Stimulated activated naive CD4-positive, alpha-beta T cell treated with Interleukin-2 at 50 U/mL for 16 hours (primary cell): ENCODE results near the gene ITGA3.
"Not testable (repeated sequence)": the region's sequence is repeated elsewhere in the genome, so short reads cannot be mapped to it uniquely, and the experiment has no call there.

Experiments
- DNase-seq: peaks from one replicate; lab custom pipeline; 2025; lab: John Stamatoyannopoulos, UW

ITGA3 gene

DNA sequence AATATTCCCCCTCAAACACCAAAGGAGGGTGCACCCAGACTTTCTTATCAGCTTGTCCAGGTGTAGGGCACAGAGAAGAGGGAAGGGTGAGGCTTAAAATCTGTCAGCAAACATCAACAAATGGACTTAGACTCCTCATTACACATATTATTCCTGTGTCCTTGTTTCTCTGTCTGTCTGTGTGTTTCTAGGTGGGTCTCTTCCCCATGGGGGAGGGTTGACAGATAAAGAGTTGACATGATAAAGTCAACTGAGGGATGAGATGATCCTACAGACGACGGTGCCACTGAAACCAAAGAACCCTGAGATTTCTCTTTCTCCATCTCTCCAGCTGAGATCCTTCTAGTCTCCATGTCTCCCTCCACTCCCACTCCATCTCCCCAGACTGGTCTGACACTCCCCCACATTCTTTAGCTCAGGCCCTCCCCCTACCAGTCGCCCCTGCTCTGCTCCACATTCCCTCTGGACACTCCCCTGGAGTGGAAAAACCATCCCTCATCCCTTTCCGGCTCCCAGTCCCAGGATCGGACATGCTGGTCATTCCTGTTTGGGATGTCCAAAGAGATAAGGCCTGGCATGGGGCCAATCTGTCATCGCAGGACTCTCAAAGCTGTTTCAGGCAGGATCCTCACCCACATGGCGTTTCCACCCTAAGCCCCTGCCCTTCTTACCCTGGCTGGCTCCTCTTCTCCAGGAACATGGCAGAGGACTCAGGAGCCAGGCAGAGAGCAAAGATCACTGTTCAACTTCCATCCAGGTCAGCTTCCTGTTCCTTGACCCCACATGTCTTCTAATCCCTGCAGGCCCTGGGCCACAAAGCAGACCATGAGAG lies 2.9 kb upstream of the ITGA3 start:
- DNase-seq: no peak

DNA sequence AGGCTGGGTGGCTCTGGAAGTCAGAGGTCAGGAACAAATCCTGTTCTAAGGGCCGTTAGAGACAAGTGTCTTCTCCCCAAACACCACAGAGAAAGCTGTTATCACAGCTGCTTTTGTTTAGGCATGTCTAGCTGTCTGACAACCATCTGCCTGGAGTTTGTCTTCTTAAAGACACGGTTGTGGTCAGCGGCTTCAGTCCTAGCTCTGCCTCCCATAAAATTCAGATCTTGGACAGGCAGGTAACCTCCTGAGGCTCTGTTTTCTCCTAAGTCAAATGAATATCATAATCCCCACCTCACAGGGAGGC lies 2.3 kb upstream of the ITGA3 start:
- DNase-seq: no peak

DNA sequence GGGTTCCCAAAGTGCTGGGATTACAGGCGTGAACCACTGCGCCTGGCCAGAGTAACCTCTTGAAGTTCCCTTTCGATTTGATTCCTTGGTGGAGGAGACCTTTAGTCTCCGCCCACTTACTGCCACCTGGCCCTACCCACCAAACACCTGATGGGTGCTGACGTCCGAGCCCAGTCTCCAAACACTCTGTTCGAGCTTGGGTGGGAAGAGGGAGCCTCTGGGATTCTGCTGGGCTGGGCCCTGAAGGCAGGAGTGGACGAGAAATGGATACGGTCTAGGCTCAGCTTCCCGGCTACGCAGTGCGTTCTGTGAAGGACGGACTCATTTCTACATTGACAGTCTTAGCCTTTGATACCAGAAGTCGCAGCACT lies 870 bp upstream of the ITGA3 start:
- no peak for DNase-seq

DNA sequence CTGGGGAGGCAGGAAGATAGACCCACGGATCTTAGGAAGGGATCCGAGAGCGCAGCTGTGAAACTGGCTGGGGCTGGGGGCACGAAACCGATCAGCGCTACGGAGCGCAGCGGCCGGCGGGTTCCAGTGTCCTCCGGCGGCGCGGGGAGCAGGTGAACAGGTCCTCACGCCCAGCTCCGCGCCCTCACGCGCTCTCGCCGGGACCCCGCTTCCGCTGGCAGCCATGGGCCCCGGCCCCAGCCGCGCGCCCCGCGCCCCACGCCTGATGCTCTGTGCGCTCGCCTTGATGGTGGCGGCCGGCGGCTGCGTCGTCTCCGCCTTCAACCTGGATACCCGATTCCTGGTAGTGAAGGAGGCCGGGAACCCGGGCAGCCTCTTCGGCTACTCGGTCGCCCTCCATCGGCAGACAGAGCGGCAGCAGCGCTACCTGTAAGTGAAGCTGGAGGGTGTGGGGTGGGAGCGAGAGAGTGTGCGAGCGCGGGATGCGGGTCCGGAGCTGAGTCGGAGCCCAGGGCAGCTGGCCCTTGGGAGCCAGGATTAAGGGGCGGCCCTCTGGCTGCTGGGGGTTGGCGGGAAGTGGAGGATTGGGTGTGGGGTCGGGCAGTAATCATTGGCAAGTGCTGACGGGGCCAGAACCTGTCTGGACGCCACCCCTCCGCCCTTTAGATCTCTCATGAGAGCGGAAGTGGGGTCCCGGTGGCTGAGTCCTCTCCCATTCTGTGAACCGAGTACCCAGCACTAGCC lies 479 bp downstream of the ITGA3 start:
- peak; percentile 59 for DNase-seq

DNA sequence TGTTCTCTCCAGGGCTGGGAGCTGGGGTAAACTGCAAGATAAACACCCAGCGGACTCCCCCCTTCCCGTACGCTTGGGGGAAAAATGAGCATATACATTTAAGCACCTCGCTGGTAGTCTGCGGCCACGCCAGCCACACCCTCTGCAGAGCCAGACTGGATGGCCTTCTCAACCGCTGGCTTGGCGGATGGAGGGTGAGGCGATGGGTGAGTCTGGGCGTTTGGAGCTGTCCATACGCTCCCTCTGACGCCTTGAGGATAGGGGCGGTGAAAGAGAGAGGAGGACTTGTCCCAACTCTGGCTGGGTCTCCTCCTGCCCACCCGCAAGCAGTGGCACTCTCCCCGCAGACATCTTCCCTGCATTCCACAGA lies 1.0 kb downstream of the ITGA3 start:
- no peak for DNase-seq

DNA sequence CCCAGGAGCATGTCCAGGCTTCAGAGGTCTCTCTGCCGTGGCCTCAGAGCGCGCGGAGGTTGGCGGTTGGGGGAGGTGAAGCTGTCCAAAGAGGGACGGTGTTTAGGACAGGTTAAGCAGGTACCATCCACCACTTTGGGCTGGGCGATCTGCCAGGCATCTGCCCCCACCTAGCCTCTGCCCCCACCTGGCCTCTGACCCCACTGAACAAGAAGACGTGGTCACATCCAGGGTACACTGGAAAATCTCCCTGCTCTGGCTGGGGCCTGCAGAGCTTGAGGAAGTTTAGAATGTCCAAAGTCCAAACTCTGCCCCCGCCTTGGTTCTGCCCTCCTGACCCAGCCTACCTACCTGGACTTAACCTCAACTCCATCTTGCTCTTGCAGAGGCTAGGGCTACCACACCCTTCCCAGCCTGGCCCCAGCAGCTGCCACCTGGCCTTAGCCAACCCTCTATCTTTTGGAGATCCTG lies 1.6 kb downstream of the ITGA3 start:
- DNase-seq: no peak

DNA sequence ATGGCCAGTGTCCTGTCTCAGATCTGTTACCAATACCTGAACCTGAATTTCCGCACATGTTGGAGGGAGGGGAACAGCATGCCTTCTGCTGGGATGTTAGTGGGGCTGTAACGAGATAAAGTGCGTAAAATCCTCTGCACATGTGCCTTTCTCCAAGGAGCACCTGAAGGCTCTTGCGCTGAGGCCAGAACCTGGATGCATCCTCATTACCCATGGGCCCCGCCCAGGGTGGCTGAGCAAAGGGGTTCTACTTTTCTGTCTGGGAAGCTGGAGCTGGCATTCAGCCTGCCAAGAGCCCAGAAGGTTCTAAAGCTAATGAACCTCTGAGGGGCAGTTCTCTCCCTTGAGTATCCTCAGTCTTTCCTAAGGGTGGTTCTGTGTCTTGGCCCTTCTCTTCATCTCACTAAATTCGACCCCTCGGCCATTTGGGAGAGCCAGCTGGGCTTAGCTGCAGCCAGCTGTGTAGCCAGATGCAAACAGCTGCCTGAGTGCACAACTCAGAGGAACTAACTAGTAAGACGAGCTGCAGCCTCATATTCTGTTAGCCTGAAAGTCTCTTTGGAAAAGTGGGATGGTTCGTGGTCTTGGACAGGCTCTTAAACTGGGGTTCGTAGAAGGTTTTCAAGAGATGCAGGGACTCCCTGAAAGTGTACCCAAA lies 2.5 kb downstream of the ITGA3 start:
- DNase-seq: no peak

DNA sequence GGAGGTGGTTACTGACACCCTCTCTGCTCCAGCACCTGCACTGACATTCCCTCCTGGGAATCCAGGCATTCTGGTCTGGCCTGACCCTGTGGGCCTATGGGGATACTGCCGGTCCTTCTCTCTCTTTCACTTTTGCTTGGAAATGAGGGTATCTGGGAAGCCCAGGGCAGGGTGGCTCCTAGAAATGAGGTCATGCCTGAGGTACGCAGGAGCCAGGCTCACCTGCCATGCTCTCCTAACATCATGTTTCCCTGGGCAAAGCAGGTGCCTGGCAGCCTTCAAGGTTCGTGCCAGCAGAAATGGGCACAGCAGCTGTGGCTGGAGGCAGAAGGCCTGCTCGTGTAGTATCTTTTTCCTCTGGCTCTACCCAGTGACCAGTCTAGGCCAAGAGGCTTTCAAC lies 3.3 kb downstream of the ITGA3 start:
- DNase-seq: no peak

DNA sequence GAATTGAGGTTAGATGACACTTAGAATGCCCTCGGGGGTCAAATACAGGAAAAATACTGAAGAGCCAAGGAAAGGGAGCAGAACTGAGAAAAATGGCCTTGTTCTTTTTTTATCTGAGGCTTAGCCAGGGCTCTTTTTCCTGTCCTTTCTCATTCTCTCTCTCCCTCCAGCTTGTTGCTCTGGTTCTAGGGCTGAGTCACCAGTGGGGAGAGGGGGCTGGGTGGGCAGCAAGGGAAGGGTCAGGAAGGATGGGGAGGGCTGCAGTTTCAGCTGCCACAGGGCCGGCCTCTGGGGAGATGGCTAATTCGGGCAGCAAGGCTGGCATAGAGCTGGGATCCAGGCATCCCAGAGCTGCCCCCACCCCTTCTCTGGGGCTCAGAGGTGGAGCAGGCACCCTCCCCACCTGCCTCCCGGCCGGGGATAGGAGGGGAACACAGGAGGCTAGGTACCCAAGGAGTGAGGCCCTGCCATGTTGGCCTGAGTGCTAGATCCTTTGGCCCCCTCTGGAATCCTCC lies 3.9 kb downstream of the ITGA3 start:
- no peak for DNase-seq

DNA sequence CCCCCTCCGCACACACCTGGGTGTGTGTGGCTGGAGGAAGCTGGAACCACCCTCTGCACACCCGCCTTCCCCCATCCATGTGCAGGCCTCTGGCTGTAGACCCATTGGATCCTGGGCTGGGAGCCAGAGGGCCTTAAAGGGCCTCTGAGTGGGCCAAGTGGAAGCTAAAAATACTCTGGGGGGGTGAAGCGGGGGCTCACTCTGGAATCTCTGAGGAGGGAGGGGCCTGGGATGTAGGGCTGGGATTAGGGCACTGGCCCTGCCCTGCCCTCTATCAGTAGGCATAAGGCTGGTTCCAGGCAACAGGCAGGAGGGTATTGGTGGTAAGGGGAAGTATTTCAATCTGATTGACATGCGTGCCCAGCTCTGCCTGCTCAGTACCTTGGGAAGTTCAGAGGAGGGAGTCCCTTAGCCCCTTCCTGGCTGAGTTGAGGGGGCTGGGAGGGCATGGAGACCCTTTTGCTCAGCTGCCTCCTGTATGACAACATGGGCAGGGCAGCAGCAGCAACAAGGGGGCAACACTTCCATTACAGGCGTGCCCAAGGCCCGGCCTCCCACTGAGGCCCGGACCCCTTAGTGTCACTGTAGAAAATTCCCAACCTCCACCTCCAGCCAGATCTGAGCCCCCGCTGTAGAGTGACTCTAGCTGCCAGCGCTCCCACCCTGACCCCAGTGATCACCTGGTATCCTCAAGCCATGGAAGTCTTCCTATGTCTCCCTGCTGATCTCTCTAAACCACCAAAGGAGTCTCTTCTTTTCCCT lies 5.2 kb downstream of the ITGA3 start:
- no peak for DNase-seq

DNA sequence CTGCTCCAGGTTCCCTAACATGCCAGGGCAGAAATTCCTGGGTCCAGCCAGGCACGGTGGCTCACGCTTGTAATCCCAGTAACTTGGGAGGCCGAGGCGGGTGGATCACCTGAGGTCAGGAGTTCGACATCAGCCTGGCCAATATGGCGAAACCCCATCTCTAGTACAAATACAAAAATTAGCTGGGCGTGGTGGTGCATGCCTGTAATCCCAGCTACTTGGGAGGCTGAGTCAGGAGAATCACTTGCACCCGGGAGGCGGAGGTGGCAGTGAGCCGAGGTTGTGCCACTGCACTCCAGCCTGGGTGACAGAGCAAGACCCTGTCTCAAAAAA lies 5.8 kb downstream of the ITGA3 start:
- not testable (repeated sequence) for DNase-seq

DNA sequence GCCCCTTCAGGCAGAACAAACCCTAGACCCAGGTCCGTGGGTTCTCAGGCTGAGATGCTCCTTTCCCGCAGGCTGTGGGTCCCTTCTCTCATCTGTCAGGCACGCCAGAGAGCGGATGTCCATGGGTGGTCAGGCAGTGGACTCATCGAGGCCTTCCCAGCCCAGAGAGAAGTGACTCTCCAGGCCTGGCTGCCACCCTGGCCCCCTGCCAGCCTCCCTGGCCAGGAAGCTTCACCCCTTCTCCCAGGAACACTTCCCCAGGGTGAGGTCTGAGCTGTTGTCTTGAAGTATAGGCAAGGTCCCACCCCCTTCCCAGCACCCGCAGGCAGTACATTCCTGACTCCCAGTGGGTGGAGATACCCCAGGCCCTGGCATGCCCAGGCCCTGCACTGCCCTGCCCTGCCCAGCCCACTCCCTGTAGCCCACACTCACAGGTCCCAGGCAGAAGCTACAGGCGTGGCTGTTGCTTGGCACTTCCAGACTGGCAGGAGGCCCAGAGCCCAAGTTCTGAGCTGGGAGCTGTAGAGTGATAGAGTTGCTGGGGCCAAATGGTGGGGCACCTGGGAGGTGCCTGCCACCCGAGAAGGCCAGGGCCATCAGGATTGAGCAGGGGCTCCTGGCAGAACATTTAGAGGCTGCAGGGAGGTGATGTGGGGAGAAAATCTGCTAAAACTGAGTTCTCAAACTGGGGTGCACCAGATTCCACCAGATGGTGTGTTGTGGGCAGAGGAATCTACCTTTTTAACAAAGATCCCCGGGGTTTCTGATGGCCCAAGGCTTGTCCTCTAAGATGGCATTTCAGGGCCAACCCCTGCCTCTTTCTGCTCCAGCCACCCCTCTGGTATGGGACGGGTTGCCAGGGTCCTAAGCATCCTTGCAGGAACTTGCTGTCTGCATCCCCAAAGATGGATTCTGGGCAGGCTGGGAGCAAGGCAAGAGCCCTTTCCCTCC lies 6.7 kb downstream of the ITGA3 start:
- no peak for DNase-seq

DNA sequence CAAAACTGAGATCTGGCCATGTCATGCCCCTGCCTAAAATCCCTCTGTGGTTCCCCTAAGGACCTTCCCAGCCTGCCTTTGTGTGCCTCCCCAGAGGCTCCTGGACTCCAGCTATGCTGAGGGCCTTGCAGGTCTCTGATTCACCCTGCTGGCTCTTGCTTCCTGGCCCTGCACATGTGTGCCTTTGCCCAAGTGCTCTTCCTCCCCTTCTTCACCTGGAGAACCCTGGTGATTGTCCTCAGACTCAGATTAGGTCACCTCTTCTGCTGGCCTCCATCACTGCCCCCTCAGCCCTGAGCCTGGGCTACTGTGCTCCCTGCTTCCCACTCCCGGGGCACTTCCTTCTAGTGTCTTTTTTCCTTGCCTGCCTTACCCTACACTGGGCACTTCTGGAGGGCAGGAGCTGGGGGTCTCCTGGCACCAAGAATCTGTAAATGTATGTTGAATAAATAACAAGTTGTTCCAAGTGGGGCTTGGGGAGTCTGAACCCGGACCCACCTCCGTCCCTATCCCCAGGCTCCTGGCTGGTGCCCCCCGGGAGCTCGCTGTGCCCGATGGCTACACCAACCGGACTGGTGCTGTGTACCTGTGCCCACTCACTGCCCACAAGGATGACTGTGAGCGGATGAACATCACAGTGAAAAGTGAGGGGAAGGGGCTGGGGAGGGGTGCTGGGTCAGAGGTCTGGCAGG lies 7.8 kb downstream of the ITGA3 start:
- no peak for DNase-seq

DNA sequence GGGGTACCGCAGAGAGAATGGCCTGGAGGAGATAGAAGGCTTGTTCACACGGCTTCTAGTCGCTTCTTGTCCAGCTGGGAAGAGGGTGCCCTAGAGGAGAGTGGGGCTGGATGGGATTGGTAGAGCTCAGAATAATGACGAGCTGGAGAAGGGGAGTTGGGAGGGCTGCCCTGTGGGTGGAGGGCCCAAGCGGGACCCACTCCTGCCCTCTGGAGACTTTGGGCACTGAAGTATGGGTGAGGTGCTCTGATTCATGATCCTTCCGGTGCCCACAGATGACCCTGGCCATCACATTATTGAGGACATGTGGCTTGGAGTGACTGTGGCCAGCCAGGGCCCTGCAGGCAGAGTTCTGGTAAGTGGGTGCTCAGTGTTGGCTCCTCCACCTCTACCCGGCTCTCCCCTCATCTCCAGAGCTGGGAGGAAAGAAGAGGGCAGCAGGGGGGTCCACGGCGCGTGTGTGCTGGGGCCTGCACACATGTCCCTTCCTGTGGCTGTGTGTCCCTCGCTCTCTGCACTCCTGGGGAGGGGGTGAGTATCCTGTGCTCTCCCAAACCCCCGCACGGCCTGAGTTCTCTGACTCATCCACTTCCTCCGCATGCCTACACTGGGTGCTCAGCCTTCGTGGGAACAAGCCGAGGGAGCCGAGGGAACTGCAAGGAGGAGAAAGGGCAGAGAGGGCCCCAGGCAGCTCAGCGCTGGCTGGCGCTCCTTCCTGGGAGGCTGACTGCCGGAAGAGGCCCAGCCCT lies 8.5 kb downstream of the ITGA3 start:
- no peak for DNase-seq

DNA sequence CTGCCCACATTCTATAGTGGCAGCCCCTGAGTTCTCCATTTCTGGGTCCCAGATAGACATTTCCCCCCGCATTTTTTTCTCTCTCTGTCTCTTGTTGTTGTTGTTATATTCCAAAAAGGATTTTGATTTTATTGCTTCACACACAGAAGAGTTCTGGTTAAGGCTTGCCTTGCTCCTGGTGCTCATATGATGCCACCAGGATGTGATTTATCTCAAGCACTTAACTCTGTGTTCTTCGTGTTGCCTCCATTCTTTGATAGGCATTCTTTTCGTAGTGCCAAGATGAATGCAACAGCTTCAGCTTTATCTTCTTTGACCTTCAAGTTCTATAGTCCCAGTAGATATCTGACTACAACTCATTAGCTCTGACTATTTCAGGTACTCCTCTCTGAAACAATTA lies 9.1 kb downstream of the ITGA3 start:
- DNase-seq: no peak

DNA sequence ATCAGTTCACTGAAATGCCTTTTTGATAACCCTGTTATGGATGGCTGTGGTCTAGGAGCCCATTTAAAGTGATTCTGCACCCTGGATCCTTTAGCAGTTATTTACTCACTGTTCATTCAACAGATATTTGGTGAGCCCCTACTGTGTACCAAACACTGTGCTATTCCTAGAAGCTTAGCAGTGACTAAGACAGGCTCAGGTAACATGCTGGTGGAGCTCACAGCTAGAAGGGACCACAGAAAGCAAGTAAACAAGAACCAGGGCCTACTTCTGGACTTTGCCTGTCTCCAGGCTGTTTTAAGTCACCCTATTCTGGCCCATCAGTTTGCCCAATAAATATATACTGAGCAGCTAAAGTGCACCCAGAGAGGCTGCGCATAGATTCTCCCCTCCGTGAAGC lies 11.1 kb downstream of the ITGA3 start:
- no peak for DNase-seq

DNA sequence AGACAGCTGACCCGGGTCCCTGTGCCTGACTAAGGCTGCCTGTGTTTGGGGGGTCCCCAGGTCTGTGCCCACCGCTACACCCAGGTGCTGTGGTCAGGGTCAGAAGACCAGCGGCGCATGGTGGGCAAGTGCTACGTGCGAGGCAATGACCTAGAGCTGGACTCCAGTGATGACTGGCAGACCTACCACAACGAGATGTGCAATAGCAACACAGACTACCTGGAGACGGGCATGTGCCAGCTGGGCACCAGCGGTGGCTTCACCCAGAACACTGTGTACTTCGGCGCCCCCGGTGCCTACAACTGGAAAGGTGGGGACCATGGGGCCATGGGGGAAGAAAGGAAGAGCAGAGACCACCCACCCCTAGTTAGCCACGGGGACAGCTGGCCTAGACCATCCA lies 12.1 kb downstream of the ITGA3 start:
- DNase-seq: no peak

DNA sequence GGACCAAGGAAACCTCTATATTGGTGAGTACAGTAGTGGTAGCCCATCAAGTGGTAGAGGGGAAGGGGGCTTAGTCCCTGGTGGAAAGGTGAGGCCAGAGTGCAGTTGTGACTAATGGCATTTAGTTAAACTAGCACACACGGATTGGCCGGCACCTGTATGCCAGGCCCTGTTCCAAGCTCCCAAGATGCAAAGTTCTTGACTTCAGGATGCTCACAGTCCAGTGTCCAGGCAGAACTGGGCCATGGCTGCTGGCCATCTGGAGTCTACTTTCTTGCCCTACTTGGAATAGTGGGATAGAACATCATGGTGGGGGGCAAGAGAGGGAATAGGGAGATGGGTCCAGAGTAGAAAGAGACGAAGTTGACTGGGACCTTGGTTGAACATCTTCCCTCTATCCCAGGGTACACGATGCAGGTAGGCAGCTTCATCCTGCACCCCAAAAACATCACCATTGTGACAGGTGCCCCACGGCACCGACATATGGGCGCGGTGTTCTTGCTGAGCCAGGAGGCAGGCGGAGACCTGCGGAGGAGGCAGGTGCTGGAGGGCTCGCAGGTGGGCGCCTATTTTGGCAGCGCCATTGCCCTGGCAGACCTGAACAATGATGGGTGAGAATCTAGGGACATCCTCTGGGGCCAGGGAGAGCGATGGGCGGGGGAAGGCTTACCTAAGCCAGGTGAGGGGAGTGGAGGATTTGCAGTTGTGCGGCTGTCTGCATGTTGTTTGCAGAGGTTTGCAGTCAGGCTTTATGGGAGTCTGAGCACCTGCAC lies 15.2 kb downstream of the ITGA3 start:
- no peak for DNase-seq

DNA sequence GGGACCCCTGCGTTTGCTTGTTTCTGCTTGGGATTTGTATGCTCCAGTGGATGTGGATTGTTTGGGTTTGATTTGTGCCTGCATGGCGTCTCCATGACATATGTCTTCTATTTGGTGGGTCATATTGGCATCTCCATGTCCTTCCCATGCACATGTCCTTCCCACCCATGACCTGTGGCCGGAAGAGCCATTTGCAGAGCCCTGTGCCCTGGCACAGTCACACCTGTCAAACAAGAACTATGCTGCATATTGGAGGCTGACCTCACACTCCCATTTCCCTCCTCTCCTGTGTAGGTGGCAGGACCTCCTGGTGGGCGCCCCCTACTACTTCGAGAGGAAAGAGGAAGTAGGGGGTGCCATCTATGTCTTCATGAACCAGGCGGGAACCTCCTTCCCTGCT lies 15.8 kb downstream of the ITGA3 start:
- DNase-seq: no peak
